H1 (cell line): Measurements from ENCODE around the gene TGFB1I1.

Experiments
- CBX5 ChIP-seq: fragments of 300-800, 300-1000 bp; sonication (generic); IDR thresholded peaks from 2 replicates; pipeline ENCODE4 v1.7.1; 2016; ENCODE audit warnings: antibody characterized with exemption, low read length, low read depth
- E2F6 ChIP-seq: IDR thresholded peaks from 2 replicates; pipeline ENCODE4 v1.6.1; 2012; ENCODE audit warnings: inconsistent platforms
- EGR1 ChIP-seq: IDR thresholded peaks from 2 replicates; pipeline ENCODE4 v1.6.1; 2011; ENCODE audit warnings: low read depth, low read length, borderline replicate concordance
- EZH2 ChIP-seq: fragments of 200-600 bp; sonication (generic); IDR thresholded peaks from 2 replicates; pipeline ENCODE4 v1.7.1; 2012; ENCODE audit warnings: low read depth, mild to moderate bottlenecking, moderate library complexity, low read length, inconsistent platforms; ENCODE audit not compliant: severe bottlenecking
- JUN ChIP-seq: IDR thresholded peaks from 2 replicates; pipeline ENCODE4 v1.6.1; 2011; ENCODE audit warnings: low read depth, mild to moderate bottlenecking, improper control_type of control experiment, low read length
- POLR2AphosphoS5 ChIP-seq: IDR thresholded peaks from 2 replicates; pipeline ENCODE4 v1.6.1; 2011; ENCODE audit warnings: low read depth, low read length
- RAD21 ChIP-seq, 2 experiments: IDR thresholded peaks in 1 of 2; conservative IDR thresholded peaks in 1 of 2; 2 replicates each; pipeline ENCODE4 v1.6.1; 2011; ENCODE audit warnings: low read depth in 2 of 2, low read length in 2 of 2, improper control_type of control experiment in 1 of 2, inconsistent platforms in 1 of 2, mild to moderate bottlenecking in 1 of 2, moderate library complexity in 1 of 2
- SIN3A ChIP-seq, 2 experiments: IDR thresholded peaks in 1 of 2; conservative IDR thresholded peaks in 1 of 2; 2 replicates each; pipeline ENCODE4 v1.6.1; 2011 to 2012; ENCODE audit warnings: low read length in 2 of 2, improper control_type of control experiment in 1 of 2, low read depth in 1 of 2, mild to moderate bottlenecking in 1 of 2
- TAF1 ChIP-seq: IDR thresholded peaks from 2 replicates; pipeline ENCODE4 v1.6.1; 2011; ENCODE audit warnings: mild to moderate bottlenecking, low read depth, low read length
- TF ChIP-seq, protein P1 (sequence below), 3 experiments: IDR thresholded peaks; 1 replicate in 2 of 3; 2 replicates in 1 of 3; pipeline versions ENCODE4 v1.5.1 to v1.6.1; 2011; ENCODE audit warnings: low read length in 3 of 3, mild to moderate bottlenecking in 3 of 3, inconsistent platforms in 2 of 3, low read depth in 1 of 3, moderate library complexity in 1 of 3; ENCODE audit not compliant: insufficient read depth in 1 of 3; ENCODE audit errors: control extremely low read depth in 1 of 3

DNA sequence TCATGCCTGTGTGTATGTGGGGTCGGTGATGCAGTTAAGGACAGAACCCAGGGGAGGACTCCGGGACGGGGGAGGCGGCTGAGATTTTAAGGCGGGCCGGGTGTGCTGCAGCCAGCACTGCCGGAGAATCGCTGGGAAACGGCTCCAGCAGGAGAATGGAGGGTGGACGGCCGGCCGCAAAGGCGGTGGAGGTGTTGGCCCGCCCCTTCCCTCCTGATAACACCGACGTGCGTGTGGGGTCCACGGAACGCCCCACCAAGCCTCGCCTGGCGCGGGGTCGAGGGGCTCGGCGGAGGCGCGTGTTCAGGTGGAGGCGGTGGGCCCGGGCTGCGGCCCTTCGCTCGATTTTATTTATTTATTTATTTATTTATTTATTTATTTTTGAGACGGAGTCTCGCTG is 30.0 kb upstream of the TGFB1I1 start:
- TF ChIP-seq, protein P1, sequence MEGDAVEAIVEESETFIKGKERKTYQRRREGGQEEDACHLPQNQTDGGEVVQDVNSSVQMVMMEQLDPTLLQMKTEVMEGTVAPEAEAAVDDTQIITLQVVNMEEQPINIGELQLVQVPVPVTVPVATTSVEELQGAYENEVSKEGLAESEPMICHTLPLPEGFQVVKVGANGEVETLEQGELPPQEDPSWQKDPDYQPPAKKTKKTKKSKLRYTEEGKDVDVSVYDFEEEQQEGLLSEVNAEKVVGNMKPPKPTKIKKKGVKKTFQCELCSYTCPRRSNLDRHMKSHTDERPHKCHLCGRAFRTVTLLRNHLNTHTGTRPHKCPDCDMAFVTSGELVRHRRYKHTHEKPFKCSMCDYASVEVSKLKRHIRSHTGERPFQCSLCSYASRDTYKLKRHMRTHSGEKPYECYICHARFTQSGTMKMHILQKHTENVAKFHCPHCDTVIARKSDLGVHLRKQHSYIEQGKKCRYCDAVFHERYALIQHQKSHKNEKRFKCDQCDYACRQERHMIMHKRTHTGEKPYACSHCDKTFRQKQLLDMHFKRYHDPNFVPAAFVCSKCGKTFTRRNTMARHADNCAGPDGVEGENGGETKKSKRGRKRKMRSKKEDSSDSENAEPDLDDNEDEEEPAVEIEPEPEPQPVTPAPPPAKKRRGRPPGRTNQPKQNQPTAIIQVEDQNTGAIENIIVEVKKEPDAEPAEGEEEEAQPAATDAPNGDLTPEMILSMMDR (IDR thresholded peaks at IDR 0.05; ENCODE audit: control extremely low read depth in 1 of 3, insufficient read depth in 1 of 3, low read depth in 1 of 3, low read length in 3 of 3), result no peak
- TF ChIP-seq CBX5, result no peak
- no peak for TF ChIP-seq TAF1
- TF ChIP-seq E2F6, result no peak
- TF ChIP-seq JUN, result no peak
- TF ChIP-seq POLR2AphosphoS5, result no peak
- no peak for TF ChIP-seq SIN3A (conservative IDR thresholded peaks at IDR 0.05 in 1 of 2, IDR thresholded peaks at IDR 0.05 in 1 of 2; ENCODE audit: low read depth in 1 of 2, low read length in 2 of 2)
- no peak for TF ChIP-seq EGR1
- no peak for TF ChIP-seq EZH2
- TF ChIP-seq RAD21 (IDR thresholded peaks at IDR 0.05 in 1 of 2, conservative IDR thresholded peaks at IDR 0.05 in 1 of 2; ENCODE audit: low read depth in 2 of 2, low read length in 2 of 2), result no peak
